ENCODE data around the gene OR2AG1. TPM values are rescaled to one million over a fixed set of nuclear protein-coding genes. Genes with fewer than 3 reads are reported as not detected.

Gene OR2AG1
- total RNA-seq, 2 experiments from 2014 or later, result not detected

- H3K4me3 ChIP-seq (ENCODE audit: low read length), result no peak overlapping the region
- Mint-ChIP-seq H3K4me3 (peak overlapping the region; percentile 8), H3K9me3 (no peaks in the 10 kb centered on the region), H3K27me3 (no peaks in the 10 kb centered on the region), H3K27ac (peak overlapping the region; percentile 76), H3K36me3 (ENCODE audit: low read depth) (peaks cover 75% of the 10 kb centered on the region), H3K4me1 (ENCODE audit: low read depth) (peaks cover 92% of the 10 kb centered on the region)
- no peaks in the 10 kb centered on the region for H3K27me3 ChIP-seq (ENCODE audit: control insufficient read depth in 1 of 2, insufficient read depth in 2 of 2, low read length in 2 of 2)
- POLR2A ChIA-PET, result interaction anchor here (0.9 to 6.9 kb wide), 3 partner anchors 10 to 52 kb away, joined by 3 to 81 read pairs (median 4); partner anchors contain the start of gene MRPL17
- H3K4me1 ChIP-seq (ENCODE audit: insufficient read depth, low read length), result peaks cover 60% of the 10 kb centered on the region
- CTCF ChIA-PET, result interaction anchor here (1.3 to 8.6 kb wide), 3 partner anchors 11 to 20 kb away, joined by 4 to 181 read pairs (median 12); no protein-coding TSS in a partner anchor
- H3K27ac ChIP-seq (ENCODE audit: low read depth in 1 of 2, low read length in 2 of 2), result peak overlapping the region; percentile 17 to 65
- ATAC-seq (ENCODE audit: poor library complexity), result peak; percentile 19
- TF ChIP-seq CTCF (IDR thresholded peaks at IDR 0.05), result no peak
- no peaks in the 10 kb centered on the region for H3K9me3 ChIP-seq (ENCODE audit: control insufficient read depth in 1 of 2, insufficient read depth in 1 of 2, low read length in 2 of 2)
- DNase-seq, result peak in 4 of 14 experiments; percentile 28 to 52 (median 46)
- intact Hi-C loops (cut with DNase I, micrococcal nuclease), result no loop called here
- H3K36me3 ChIP-seq (ENCODE audit: insufficient read depth, low read length), result peaks cover 52% of the 10 kb centered on the region
Measured at GRCh38 chr11:6735306-6735705, 47.5 kb upstream of the OR2AG1 start.

GRCh38 chr11:6736495-6737121 is 46.2 kb upstream of the OR2AG1 start:
- CTCF ChIA-PET, result interaction anchor here (1.2 to 8.6 kb wide), 8 partner anchors 8 to 124 kb away, joined by 4 to 181 read pairs (median 10); partner anchors contain the start of gene TAF10
- Histone ChIP-seq H3K27me3 (ENCODE audit: control insufficient read depth in 1 of 2, insufficient read depth in 2 of 2, low read length in 2 of 2) (no peaks in the 10 kb centered on the region), H3K4me1 (ENCODE audit: insufficient read depth, low read length) (peaks cover 62% of the 10 kb centered on the region), H3K36me3 (ENCODE audit: insufficient read depth, low read length) (peaks cover 53% of the 10 kb centered on the region), H3K4me3 (ENCODE audit: low read length) (no peak overlapping the region), H3K27ac (ENCODE audit: low read depth in 1 of 2, low read length in 2 of 2) (peak overlapping the region; percentile 17 to 59), H3K9me3 (ENCODE audit: control insufficient read depth in 1 of 2, insufficient read depth in 1 of 2, low read length in 2 of 2) (no peaks in the 10 kb centered on the region)
- peaks cover 88% of the 10 kb centered on the region for H3K4me1 Mint-ChIP-seq (ENCODE audit: low read depth)
- H3K9me3 Mint-ChIP-seq, result no peaks in the 10 kb centered on the region
- intact Hi-C loops (cut with DNase I, micrococcal nuclease), result loop anchor here in 1 of 2 experiments (1.0 kb wide), 1 partner anchor 21 kb away; no protein-coding TSS in a partner anchor
- H3K36me3 Mint-ChIP-seq (ENCODE audit: low read depth), result peaks cover 76% of the 10 kb centered on the region
- no peaks in the 10 kb centered on the region for H3K27me3 Mint-ChIP-seq
- H3K4me3 Mint-ChIP-seq, result peak overlapping the region; percentile 8
- H3K27ac Mint-ChIP-seq, result peak overlapping the region; percentile 76
- no peak for ATAC-seq (ENCODE audit: poor library complexity)
- peak in 1 of 14 experiments; percentile 43 for DNase-seq
- POLR2A ChIA-PET, result interaction anchor here (1.5 to 6.9 kb wide), 3 partner anchors 9 to 20 kb away, joined by 4 to 81 read pairs (median 15); no protein-coding TSS in a partner anchor
- no peak for TF ChIP-seq CTCF (IDR thresholded peaks at IDR 0.05)

GRCh38 chr11:6737872-6738466 is 44.9 kb upstream of the OR2AG1 start:
- ATAC-seq (ENCODE audit: poor library complexity), result peak; percentile 56
- Histone ChIP-seq H3K4me3 (ENCODE audit: low read length) (no peak overlapping the region), H3K27ac (ENCODE audit: low read depth in 1 of 2, low read length in 2 of 2) (peak overlapping the region; percentile 2 to 56), H3K27me3 (ENCODE audit: control insufficient read depth in 1 of 2, insufficient read depth in 2 of 2, low read length in 2 of 2) (no peaks in the 10 kb centered on the region), H3K36me3 (ENCODE audit: insufficient read depth, low read length) (peaks cover 53% of the 10 kb centered on the region), H3K9me3 (ENCODE audit: control insufficient read depth in 1 of 2, insufficient read depth in 1 of 2, low read length in 2 of 2) (no peaks in the 10 kb centered on the region), H3K4me1 (ENCODE audit: insufficient read depth, low read length) (peaks cover 62% of the 10 kb centered on the region)
- Mint-ChIP-seq H3K9me3 (no peaks in the 10 kb centered on the region), H3K4me1 (ENCODE audit: low read depth) (peaks cover 88% of the 10 kb centered on the region), H3K27ac (peak overlapping the region; percentile 76), H3K4me3 (peak overlapping the region; percentile 12), H3K27me3 (no peaks in the 10 kb centered on the region), H3K36me3 (ENCODE audit: low read depth) (peaks cover 76% of the 10 kb centered on the region)
- DNase-seq, result peak; percentile 27 to 88 (median 57)
- POLR2A ChIA-PET, result interaction anchor here (0.6 to 6.9 kb wide), 9 partner anchors 8 to 264 kb away, joined by 3 to 81 read pairs (median 4); partner anchors contain the start of genes TAF10 and TRIM3
- intact Hi-C loops (cut with DNase I, micrococcal nuclease), result loop anchor here (1.0 to 2.0 kb wide), 4 partner anchors 8 to 705 kb away; no protein-coding TSS in a partner anchor
- CTCF ChIA-PET, result interaction anchor here (1.2 to 8.6 kb wide), 13 partner anchors 9 to 347 kb away, joined by 3 to 181 read pairs (median 6); partner anchors contain the start of genes MRPL17, SMPD1 and TAF10
- TF ChIP-seq CTCF (IDR thresholded peaks at IDR 0.05), result peak; percentile 77

Data from CD4-positive, alpha-beta T cell (primary cell).